ENCODE measurements around the gene MACF1.

GRCh38 chr1:39317910-39318633, 113.6 kb downstream of the MACF1 start:
- TF ChIP-seq EZH2 (optimal IDR thresholded peaks at IDR 0.05; ENCODE audit: low read depth, low read length) (no peak), CTCF (IDR thresholded peaks at IDR 0.05; ENCODE audit: low read length) (no peak), EZH2phosphoT487 (IDR thresholded peaks at IDR 0.05; ENCODE audit: low read length) (no peak)
